HG03521 (cell line): ENCODE results near the gene CIT.

Experiments
- ATAC-seq: cut with Tn5 transposase; IDR thresholded peaks from one replicate; pipeline ENCODE4 v1.9.1; 2021; ENCODE audit warnings: mild to moderate bottlenecking, moderate library complexity; ENCODE audit not compliant: unreplicated experiment

Gene CIT

GRCh38 chr12:119804011-119804641 is 73.0 kb downstream of the CIT start:
- no peak for ATAC-seq

GRCh38 chr12:119803381-119803791 is 73.7 kb downstream of the CIT start:
- no peak for ATAC-seq

- no peak for ATAC-seq
Observed at GRCh38 chr12:119802472-119802871, 74.6 kb downstream of the CIT start.

- ATAC-seq = no peak
Observed at GRCh38 chr12:119797090-119797489, 80.0 kb downstream of the CIT start.

- ATAC-seq = no peak
Observed at GRCh38 chr12:119796292-119796691, 80.8 kb downstream of the CIT start.

GRCh38 chr12:119791453-119791852 is 85.7 kb downstream of the CIT start:
- ATAC-seq = no peak

GRCh38 chr12:119788786-119789185 is 88.3 kb downstream of the CIT start:
- ATAC-seq = no peak

- ATAC-seq = no peak
Observed at GRCh38 chr12:119786539-119786938, 90.6 kb downstream of the CIT start.

GRCh38 chr12:119784673-119785072 is 92.4 kb downstream of the CIT start:
- ATAC-seq = no peak

- no peak for ATAC-seq
Observed at GRCh38 chr12:119783787-119784186, 93.3 kb downstream of the CIT start.

GRCh38 chr12:119781804-119782203 is 95.3 kb downstream of the CIT start:
- ATAC-seq = peak; percentile 64

- no peak for ATAC-seq
Observed at GRCh38 chr12:119780786-119781434, 96.2 kb downstream of the CIT start.

GRCh38 chr12:119775246-119775895 is 101.7 kb downstream of the CIT start:
- no peak for ATAC-seq

- no peak for ATAC-seq
Observed at GRCh38 chr12:119772431-119772830, 104.7 kb downstream of the CIT start.

- ATAC-seq = no peak
Observed at GRCh38 chr12:119770146-119770545, 107.0 kb downstream of the CIT start.

GRCh38 chr12:119762619-119763018 is 114.5 kb downstream of the CIT start:
- ATAC-seq = no peak

- ATAC-seq = no peak
Observed at GRCh38 chr12:119758722-119759121, 118.4 kb downstream of the CIT start.

GRCh38 chr12:119758234-119758633 is 118.9 kb downstream of the CIT start:
- no peak for ATAC-seq

- ATAC-seq = no peak
Observed at GRCh38 chr12:119751961-119752360, 125.2 kb downstream of the CIT start.

- ATAC-seq = no peak
Observed at GRCh38 chr12:119749666-119750065, 127.5 kb downstream of the CIT start.

GRCh38 chr12:119748497-119748896 is 128.6 kb downstream of the CIT start:
- no peak for ATAC-seq

- no peak for ATAC-seq
Observed at GRCh38 chr12:119746169-119746568, 131.0 kb downstream of the CIT start.
